GM23248 (cell line): ENCODE measurements around the gene CUL1.

ENCODE experiments used
- EZH2 ChIP-seq: fragments of 200-600 bp; sonication (generic); IDR thresholded peaks from 2 replicates; pipeline ENCODE4 v1.6.1; 2018; ENCODE audit warnings: antibody characterized with exemption, mild to moderate bottlenecking; ENCODE audit not compliant: insufficient read depth, poor library complexity, severe bottlenecking
- EZH2phosphoT487 ChIP-seq: fragments of 200-600 bp; sonication (generic); IDR thresholded peaks from 2 replicates; pipeline ENCODE4 v1.6.1; 2018; ENCODE audit warnings: antibody characterized with exemption, moderate library complexity, mild to moderate bottlenecking, low read depth; ENCODE audit not compliant: insufficient read depth

- TF ChIP-seq EZH2 = no peak
- TF ChIP-seq EZH2phosphoT487 = no peak
Observed at GRCh38 chr7:148754912-148755311, 56.2 kb downstream of the CUL1 start.
